Measurements from ENCODE around the gene SLC27A5. TPM values are rescaled to one million over a fixed set of nuclear protein-coding genes. Genes with fewer than 3 reads are reported as not detected.
A peak's percentile ranks its signal among the peaks of the same experiment; 100 is the strongest.

The SLC27A5 gene
- total RNA-seq, 2 experiments from 2014 or later: 21.7 to 26.6 TPM

- TF ChIP-seq CTCF (IDR thresholded peaks at IDR 0.05): no peak
- Mint-ChIP-seq H3K4me1 (ENCODE audit: low read depth) (peaks cover 37% of the 10 kb centered on the region), H3K27me3 (peaks cover 2% of the 10 kb centered on the region), H3K9me3 (no peaks in the 10 kb centered on the region), H3K36me3 (ENCODE audit: low read depth) (peaks cover 65% of the 10 kb centered on the region), H3K4me3 (peak overlapping the region; percentile 96), H3K27ac (peak overlapping the region; percentile 92)
- intact Hi-C loops (cut with micrococcal nuclease): no loop called here
- ChIA-PET CTCF (interaction anchor here (0.9 kb wide), 2 partner anchors 27 to 33 kb away, joined by 3 to 4 read pairs; no protein-coding TSS in a partner anchor), POLR2A (interaction anchor here (1.0 to 13.1 kb wide), 5 partner anchors 11 to 31 kb away, joined by 3 to 164 read pairs (median 5); partner anchors contain the start of genes UBE2M and ZBTB45)
- ATAC-seq (no peak), DNase-seq (no peak)
These were observed 35.8 kb upstream of the SLC27A5 start for GRCh38 chr19:58547323-58548312.

- no peak for TF ChIP-seq CTCF (IDR thresholded peaks at IDR 0.05)
- H3K27ac Mint-ChIP-seq: peak overlapping the region; percentile 92
- DNase-seq (no peak), ATAC-seq (no peak)
- H3K4me1 Mint-ChIP-seq (ENCODE audit: low read depth): peaks cover 35% of the 10 kb centered on the region
- CTCF ChIA-PET: no interaction called here
- peak overlapping the region; percentile 96 for H3K4me3 Mint-ChIP-seq
- H3K36me3 Mint-ChIP-seq (ENCODE audit: low read depth): peaks cover 52% of the 10 kb centered on the region
- peaks cover 6% of the 10 kb centered on the region for H3K27me3 Mint-ChIP-seq
- intact Hi-C loops (cut with micrococcal nuclease): no loop called here
- H3K9me3 Mint-ChIP-seq: no peaks in the 10 kb centered on the region
- POLR2A ChIA-PET: interaction anchor here (1.0 to 13.1 kb wide), 7 partner anchors 8 to 165 kb away, joined by 3 to 164 read pairs (median 27); partner anchors contain the start of genes CHMP2A, UBE2M, ZBTB45 and ZNF837
These were observed 34.3 kb upstream of the SLC27A5 start for GRCh38 chr19:58546019-58546530.

GRCh38 chr19:58545286-58546018 lies 33.7 kb upstream of the SLC27A5 start:
- no peak for DNase-seq
- Mint-ChIP-seq H3K4me3 (peak overlapping the region; percentile 96), H3K27ac (peak overlapping the region; percentile 92), H3K27me3 (peaks cover 7% of the 10 kb centered on the region), H3K4me1 (ENCODE audit: low read depth) (peaks cover 32% of the 10 kb centered on the region), H3K36me3 (ENCODE audit: low read depth) (peaks cover 46% of the 10 kb centered on the region), H3K9me3 (no peaks in the 10 kb centered on the region)
- ChIA-PET CTCF (interaction anchor here (1.2 to 2.7 kb wide), 2 partner anchors 26 to 31 kb away, joined by 3 to 16 read pairs; partner anchors contain the start of gene ZBTB45), POLR2A (interaction anchor here (1.0 to 13.1 kb wide), 9 partner anchors 9 to 164 kb away, joined by 3 to 164 read pairs (median 7); partner anchors contain the start of genes CHMP2A, UBE2M, ZBTB45 and ZNF837)
- intact Hi-C loops (cut with micrococcal nuclease): no loop called here
- no peak for TF ChIP-seq CTCF (IDR thresholded peaks at IDR 0.05)
- no peak for ATAC-seq

GRCh38 chr19:58544591-58545285 lies 32.9 kb upstream of the SLC27A5 start:
- intact Hi-C loops (cut with micrococcal nuclease): no loop called here
- Mint-ChIP-seq H3K27me3 (peaks cover 9% of the 10 kb centered on the region), H3K4me1 (ENCODE audit: low read depth) (peaks cover 32% of the 10 kb centered on the region), H3K9me3 (no peaks in the 10 kb centered on the region), H3K27ac (peak overlapping the region; percentile 92), H3K4me3 (peak overlapping the region; percentile 96), H3K36me3 (ENCODE audit: low read depth) (peaks cover 42% of the 10 kb centered on the region)
- POLR2A ChIA-PET: interaction anchor here (1.0 to 13.1 kb wide), 11 partner anchors 10 to 164 kb away, joined by 3 to 164 read pairs (median 7); partner anchors contain the start of genes CHMP2A, RPS5, UBE2M and ZBTB45
- TF ChIP-seq CTCF (IDR thresholded peaks at IDR 0.05): no peak
- CTCF ChIA-PET: interaction anchor here (1.2 to 2.7 kb wide), 5 partner anchors 11 to 36 kb away, joined by 3 to 16 read pairs (median 5); partner anchors contain the start of gene ZBTB45
- ATAC-seq: peak; percentile 38
- peak; percentile 47 for DNase-seq

Data from activated CD8-positive, alpha-beta T cell treated with anti-CD3 and anti-CD28 coated beads for 36 hours (primary cell).